Superior temporal gyrus (tissue), 1 donor: ENCODE results near the gene AP3B1.

Experiments used
- DNase-seq: peaks from one replicate; pipeline ENCODE4 v3.0.0-alpha.2; 2016; ENCODE audit errors: extremely low spot score

AP3B1 gene

DNA sequence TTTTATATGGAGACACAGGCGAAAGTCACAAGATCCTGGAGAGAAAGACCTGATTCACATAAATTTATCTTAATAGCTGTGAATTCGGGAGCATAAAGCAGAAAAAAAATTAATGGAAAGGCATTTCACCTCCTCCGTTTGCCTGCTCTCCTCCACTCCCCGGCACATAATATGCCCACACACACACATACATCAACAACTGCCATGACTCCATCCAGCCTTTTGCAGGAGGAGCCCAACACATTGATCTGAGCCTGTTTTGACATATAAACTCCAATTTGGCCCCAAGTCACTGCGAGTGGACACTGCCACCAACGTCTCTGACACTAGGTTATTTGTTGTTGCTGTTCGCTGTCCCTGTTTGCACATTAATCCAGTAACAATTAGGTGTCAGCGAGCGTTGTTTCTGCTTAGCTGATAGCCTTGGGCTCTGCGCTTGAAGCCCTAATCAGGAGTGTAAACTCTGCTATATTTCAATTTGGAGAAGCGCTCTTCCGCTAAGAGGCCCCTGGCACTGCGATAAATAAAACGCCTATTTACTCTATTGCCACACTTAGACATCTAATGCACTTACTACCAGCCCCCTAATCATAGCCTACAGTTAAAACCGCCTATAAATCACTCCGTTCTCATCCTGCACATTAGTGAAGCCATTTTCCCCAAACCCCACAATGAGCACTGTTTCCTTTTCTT lies 322.6 kb downstream of the AP3B1 start:
- DNase-seq: peak; percentile 56

- no peak for DNase-seq
These were observed 323.6 kb downstream of the AP3B1 start for GRCh38 chr5:77970891-77971290.

GRCh38 chr5:77963795-77964194 lies 330.7 kb downstream of the AP3B1 start:
- DNase-seq: no peak

DNA sequence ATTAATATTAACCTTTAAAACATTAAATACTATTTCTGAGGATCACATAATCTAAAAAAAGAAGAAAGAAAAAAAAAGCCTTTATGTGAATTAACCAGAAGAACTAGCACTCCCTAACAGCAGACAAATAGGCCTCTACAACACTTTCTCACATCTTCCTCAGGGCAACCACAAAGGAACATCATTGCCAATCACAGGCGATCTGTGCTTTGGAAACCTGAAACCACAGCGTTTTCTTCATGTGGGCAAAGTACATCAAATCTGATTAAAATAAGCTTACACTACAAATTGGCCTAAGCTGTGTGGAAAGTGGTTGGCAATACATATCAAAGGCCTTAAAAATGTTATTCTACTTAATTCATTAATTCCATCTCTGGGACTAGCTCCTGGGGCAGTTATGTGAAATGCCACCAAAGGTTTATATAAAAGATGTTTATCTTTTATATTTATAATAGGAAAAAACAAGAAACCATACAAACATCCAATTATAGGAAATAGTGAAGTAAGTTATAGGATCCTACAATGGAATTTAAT lies 333.6 kb downstream of the AP3B1 start:
- no peak for DNase-seq

DNA sequence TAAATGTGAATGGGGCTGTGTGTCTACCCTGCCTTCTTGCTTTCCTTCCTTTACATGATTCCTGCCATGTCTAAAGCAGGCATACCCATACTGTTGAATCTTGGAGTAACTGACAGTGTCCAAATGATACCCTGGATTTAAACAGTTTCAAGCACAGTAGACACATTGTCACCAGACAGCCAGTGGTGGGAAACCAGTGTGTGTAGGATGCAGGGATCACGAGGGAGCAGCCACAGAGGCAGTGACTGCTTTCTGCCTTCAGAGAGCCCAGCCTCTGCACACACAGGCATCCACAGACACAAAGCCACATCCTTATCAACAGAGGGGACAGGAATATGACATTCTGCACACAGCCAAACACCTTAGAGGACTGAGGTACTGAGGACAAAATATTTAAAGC lies 334.2 kb downstream of the AP3B1 start:
- peak; percentile 71 for DNase-seq

DNA sequence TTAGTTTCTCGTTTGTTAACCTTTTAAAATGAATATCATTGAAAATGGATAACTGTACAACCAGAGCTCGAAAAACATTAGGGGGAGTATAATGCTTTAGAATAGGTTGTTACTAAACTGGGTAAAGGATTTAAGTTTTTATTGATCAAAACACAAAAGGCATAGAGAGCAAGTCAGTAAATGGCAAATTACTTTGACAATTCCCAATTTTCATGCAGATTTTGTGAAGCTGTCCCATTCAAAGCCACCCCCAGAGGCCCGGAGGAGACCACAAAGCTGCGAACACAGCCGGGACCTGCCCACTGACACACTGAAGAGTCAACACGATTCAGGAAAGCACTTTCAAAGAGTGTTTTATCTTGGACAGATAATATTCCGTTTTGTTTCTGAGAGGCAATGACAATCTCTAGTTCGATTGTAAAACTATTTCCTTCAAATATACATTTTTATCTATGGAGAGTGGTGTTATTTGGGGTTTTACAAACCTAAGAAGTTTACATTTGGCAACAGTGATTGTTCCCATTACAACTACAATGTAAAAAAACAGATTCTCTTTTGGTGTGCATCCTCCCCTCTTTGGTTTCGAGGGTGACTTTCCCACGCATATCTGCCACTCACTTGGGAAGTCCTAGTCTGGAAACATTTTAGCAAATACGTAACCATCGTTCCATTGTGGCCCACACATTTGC lies 335.7 kb downstream of the AP3B1 start:
- DNase-seq: no peak

GRCh38 chr5:77957931-77958521 lies 336.5 kb downstream of the AP3B1 start:
- no peak for DNase-seq

GRCh38 chr5:77957516-77957915 lies 337.0 kb downstream of the AP3B1 start:
- no peak for DNase-seq

DNA sequence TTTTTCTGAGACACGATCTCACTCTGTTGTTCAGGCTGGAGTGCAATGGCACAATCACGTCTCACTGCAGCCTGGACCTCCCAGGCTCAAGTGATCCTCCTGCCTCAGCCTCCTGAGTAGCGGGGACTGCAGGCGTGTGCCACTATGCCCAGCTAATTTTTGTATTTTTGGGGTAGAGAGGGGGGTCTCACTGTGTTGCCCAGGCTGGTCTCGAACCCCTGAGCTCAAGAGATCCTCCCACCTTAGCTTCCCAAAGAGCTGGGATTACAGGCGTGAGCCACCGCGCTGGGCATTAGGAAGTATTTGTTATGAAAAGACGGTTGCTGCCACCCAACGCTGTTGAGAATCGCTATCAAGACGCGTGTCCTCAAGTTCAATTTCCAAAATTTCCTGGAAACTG lies 337.4 kb downstream of the AP3B1 start:
- no peak for DNase-seq

DNA sequence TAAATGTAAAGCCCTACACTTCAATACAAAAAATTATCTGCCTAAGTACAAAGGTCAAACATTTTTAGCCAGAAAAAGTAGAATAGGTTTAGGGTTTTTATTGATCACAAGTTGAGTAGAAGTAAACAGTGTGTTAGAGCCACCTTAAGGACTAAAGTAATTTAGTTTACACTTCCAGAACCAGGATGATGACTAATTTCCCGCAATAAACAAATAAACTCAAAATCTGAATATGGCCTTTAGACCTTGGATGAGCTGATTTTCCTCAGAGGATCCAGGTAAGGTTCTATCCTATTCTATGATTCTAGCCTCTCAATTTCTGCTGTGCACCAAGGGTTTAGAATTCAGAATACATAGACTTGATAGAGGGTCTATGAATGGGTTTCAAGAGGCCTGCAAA lies 338.9 kb downstream of the AP3B1 start:
- DNase-seq: no peak

GRCh38 chr5:77953374-77953773 lies 341.1 kb downstream of the AP3B1 start:
- no peak for DNase-seq

DNA sequence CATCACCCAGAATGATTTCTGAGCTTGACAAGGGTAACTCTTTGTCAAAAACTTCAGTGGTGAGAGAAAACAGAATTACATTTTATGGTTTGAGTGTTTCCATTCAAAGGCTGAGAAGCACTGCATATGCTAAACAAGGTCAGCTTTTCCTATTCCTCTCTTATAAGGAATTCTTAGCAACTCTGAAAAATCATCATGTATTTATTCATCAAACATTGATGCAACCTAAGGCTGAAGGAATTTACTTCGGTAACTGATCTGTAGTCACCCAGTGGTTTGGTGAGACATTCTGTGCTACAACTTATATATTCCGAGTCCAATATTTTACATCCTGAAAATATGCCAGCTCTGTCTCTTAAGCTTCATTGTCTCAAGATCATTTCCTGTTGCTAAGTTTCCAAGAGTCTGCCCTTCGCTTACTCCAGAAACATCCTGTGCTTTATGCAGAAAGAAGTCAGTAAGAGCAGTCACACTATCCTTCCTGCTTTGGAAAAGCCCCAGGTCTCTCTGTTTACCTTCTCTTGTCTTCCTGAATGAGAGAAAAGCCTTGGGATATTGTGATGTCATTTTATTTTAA lies 341.8 kb downstream of the AP3B1 start:
- no peak for DNase-seq
